HepG2 (cell line): ENCODE measurements around the gene SLC9B2. TPM values are rescaled to one million over a fixed set of nuclear protein-coding genes. Genes with fewer than 3 reads are reported as not detected.

Experiments used
- DR1 ChIP-seq: sonication (generic); formaldehyde crosslinking; IDR thresholded peaks from 2 replicates; pipeline ENCODE4 v1.8.0; 2021; ENCODE audit warnings: mild to moderate bottlenecking, missing genetic modification reagents, inconsistent platforms
- GATAD1 ChIP-seq: IDR thresholded peaks from 2 replicates; pipeline ENCODE4 v1.6.1; 2016; ENCODE audit warnings: missing genetic modification reagents, missing compliant biosample characterization
- GLI4 ChIP-seq: sonication (generic); formaldehyde crosslinking; IDR thresholded peaks from 2 replicates; pipeline ENCODE4 v1.5.1; 2020; ENCODE audit warnings: missing genetic modification reagents, mild to moderate bottlenecking, moderate library complexity, borderline replicate concordance
- HNRNPLL ChIP-seq: fragments of 200-400 bp; formaldehyde crosslinking; IDR thresholded peaks from 2 replicates; pipeline ENCODE4 v1.6.1; 2017; ENCODE audit warnings: mild to moderate bottlenecking, low read depth, low read length; ENCODE audit not compliant: poor library complexity, severe bottlenecking
- KLF15 ChIP-seq: sonication (generic); formaldehyde crosslinking; IDR thresholded peaks from 2 replicates; pipeline ENCODE4 v1.8.1; 2023; ENCODE audit warnings: borderline replicate concordance, mild to moderate bottlenecking, inconsistent platforms, missing genetic modification reagents, mixed read lengths
- KLF6 ChIP-seq: IDR thresholded peaks from 2 replicates; pipeline ENCODE4 v1.8.0; 2016; ENCODE audit warnings: missing biosample characterization, missing genetic modification reagents
- MAFF ChIP-seq: IDR thresholded peaks from 2 replicates; pipeline ENCODE4 v1.6.1; 2011; ENCODE audit warnings: low read depth, low read length, improper control_type of control experiment
- NFYB ChIP-seq: sonication (generic); formaldehyde crosslinking; IDR thresholded peaks from 2 replicates; pipeline ENCODE4 v1.4.0; 2020; ENCODE audit warnings: missing genetic modification reagents
- ONECUT2 ChIP-seq: sonication (generic); formaldehyde crosslinking; IDR thresholded peaks from 2 replicates; pipeline ENCODE4 v1.4.0; 2020; ENCODE audit warnings: missing genetic modification reagents
- TFE3 ChIP-seq: IDR thresholded peaks from 2 replicates; pipeline ENCODE4 v1.6.1; 2016
- ZNF326 ChIP-seq: sonication (generic); formaldehyde crosslinking; IDR thresholded peaks from 2 replicates; pipeline ENCODE4 v1.4.0; 2020; ENCODE audit warnings: missing genetic modification reagents, borderline replicate concordance
- ZNF766 ChIP-seq: sonication (generic); formaldehyde crosslinking; IDR thresholded peaks from 2 replicates; pipeline ENCODE4 v1.5.0; 2020; ENCODE audit warnings: missing genetic modification reagents, borderline replicate concordance
- polyA plus RNA-seq, 8 experiments: library from polyadenylated mRNA; depleted of rRNA in 3 of 8; stranded (reverse) in 7 of 8; unstranded in 1 of 8; fragments of >200 nt; fragmentation: Illumina TruSeq in 4 of 8; extraction: Trizol in 4 of 8; gene quantifications; 2 replicates each; pipeline versions ENCODE4 v1.2.1 to v1.2.3, GENCODE V29; 2011 to 2016; ENCODE audit warnings: low read depth in 4 of 8, missing spikeins in 1 of 8, mixed read lengths in 1 of 8; ENCODE audit not compliant: insufficient read depth in 1 of 8
- total RNA-seq, 5 experiments: library from RNA; depleted of rRNA; stranded (reverse); fragments of >200 nt; fragmentation: Illumina TruSeq; extraction: Trizol; gene quantifications; 2 replicates each; pipeline ENCODE4 v1.2.3, GENCODE V29; 2016; ENCODE audit warnings: low read depth in 1 of 5
- TF ChIP-seq, protein P1 (sequence below): IDR thresholded peaks from 2 replicates; pipeline ENCODE4 v1.6.1; 2016; ENCODE audit warnings: low read depth, missing genetic modification reagents, missing compliant biosample characterization
- TF ChIP-seq, protein P2 (sequence below): sonication (generic); formaldehyde crosslinking; IDR thresholded peaks from 2 replicates; pipeline ENCODE4 v1.9.0; 2021; ENCODE audit warnings: missing genetic modification reagents, mild to moderate bottlenecking, borderline replicate concordance
- TF ChIP-seq, protein P3 (sequence below), 2 experiments: sonication (generic) in 1 of 2; formaldehyde crosslinking in 1 of 2; IDR thresholded peaks; 2 replicates each; pipeline versions ENCODE4 v1.4.0 to v1.6.1; 2018 to 2020; ENCODE audit warnings: missing genetic modification reagents in 2 of 2, borderline replicate concordance in 1 of 2, low read depth in 1 of 2, mild to moderate bottlenecking in 1 of 2, missing biosample characterization in 1 of 2

The SLC9B2 gene
- total and polyA plus RNA-seq, 2 of the 13 experiments (the other 11 are each of a cell fraction or from before 2014, with no cell fraction given), result 23.5 to 38.5 TPM

GRCh38 chr4:103019308-103020124, 57.0 kb downstream of the SLC9B2 start, which contains the start of gene SLC9B1 (continued):
- TF ChIP-seq GLI4 (no peak), GATAD1 (peak; percentile 89), HNRNPLL (peak; percentile 86), KLF6 (CRISPR knock-in tag) (peak; percentile 78), ZNF766 (CRISPR knock-in tag) (peak; percentile 79; the same call in 1 of the 2 replicates), TFE3 (CRISPR knock-in tag) (peak; percentile 58), KLF15 (CRISPR knock-in tag) (peak; percentile 78; the same call in 1 of the 2 replicates), NFYB (no peak; the same call in none of the 2 replicates), DR1 (CRISPR knock-in tag) (peak; percentile 66), ZNF326 (CRISPR knock-in tag) (no peak), ONECUT2 (CRISPR knock-in tag) (no peak), MAFF (no peak)
- TF ChIP-seq, protein P1, sequence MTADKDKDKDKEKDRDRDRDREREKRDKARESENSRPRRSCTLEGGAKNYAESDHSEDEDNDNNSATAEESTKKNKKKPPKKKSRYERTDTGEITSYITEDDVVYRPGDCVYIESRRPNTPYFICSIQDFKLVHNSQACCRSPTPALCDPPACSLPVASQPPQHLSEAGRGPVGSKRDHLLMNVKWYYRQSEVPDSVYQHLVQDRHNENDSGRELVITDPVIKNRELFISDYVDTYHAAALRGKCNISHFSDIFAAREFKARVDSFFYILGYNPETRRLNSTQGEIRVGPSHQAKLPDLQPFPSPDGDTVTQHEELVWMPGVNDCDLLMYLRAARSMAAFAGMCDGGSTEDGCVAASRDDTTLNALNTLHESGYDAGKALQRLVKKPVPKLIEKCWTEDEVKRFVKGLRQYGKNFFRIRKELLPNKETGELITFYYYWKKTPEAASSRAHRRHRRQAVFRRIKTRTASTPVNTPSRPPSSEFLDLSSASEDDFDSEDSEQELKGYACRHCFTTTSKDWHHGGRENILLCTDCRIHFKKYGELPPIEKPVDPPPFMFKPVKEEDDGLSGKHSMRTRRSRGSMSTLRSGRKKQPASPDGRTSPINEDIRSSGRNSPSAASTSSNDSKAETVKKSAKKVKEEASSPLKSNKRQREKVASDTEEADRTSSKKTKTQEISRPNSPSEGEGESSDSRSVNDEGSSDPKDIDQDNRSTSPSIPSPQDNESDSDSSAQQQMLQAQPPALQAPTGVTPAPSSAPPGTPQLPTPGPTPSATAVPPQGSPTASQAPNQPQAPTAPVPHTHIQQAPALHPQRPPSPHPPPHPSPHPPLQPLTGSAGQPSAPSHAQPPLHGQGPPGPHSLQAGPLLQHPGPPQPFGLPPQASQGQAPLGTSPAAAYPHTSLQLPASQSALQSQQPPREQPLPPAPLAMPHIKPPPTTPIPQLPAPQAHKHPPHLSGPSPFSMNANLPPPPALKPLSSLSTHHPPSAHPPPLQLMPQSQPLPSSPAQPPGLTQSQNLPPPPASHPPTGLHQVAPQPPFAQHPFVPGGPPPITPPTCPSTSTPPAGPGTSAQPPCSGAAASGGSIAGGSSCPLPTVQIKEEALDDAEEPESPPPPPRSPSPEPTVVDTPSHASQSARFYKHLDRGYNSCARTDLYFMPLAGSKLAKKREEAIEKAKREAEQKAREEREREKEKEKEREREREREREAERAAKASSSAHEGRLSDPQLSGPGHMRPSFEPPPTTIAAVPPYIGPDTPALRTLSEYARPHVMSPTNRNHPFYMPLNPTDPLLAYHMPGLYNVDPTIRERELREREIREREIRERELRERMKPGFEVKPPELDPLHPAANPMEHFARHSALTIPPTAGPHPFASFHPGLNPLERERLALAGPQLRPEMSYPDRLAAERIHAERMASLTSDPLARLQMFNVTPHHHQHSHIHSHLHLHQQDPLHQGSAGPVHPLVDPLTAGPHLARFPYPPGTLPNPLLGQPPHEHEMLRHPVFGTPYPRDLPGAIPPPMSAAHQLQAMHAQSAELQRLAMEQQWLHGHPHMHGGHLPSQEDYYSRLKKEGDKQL, result 0 out of 2 replicates have a peak, but pooled peaks have one; percentile 25
- TF ChIP-seq, protein P2, sequence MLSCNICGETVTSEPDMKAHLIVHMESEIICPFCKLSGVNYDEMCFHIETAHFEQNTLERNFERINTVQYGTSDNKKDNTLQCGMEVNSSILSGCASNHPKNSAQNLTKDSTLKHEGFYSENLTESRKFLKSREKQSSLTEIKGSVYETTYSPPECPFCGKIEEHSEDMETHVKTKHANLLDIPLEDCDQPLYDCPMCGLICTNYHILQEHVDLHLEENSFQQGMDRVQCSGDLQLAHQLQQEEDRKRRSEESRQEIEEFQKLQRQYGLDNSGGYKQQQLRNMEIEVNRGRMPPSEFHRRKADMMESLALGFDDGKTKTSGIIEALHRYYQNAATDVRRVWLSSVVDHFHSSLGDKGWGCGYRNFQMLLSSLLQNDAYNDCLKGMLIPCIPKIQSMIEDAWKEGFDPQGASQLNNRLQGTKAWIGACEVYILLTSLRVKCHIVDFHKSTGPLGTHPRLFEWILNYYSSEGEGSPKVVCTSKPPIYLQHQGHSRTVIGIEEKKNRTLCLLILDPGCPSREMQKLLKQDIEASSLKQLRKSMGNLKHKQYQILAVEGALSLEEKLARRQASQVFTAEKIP (CRISPR knock-in tag), result no peak
- TF ChIP-seq, protein P3, sequence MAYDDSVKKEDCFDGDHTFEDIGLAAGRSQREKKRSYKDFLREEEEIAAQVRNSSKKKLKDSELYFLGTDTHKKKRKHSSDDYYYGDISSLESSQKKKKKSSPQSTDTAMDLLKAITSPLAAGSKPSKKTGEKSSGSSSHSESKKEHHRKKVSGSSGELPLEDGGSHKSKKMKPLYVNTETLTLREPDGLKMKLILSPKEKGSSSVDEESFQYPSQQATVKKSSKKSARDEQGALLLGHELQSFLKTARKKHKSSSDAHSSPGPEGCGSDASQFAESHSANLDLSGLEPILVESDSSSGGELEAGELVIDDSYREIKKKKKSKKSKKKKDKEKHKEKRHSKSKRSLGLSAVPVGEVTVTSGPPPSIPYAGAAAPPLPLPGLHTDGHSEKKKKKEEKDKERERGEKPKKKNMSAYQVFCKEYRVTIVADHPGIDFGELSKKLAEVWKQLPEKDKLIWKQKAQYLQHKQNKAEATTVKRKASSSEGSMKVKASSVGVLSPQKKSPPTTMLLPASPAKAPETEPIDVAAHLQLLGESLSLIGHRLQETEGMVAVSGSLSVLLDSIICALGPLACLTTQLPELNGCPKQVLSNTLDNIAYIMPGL (CRISPR knock-in tag; IDR thresholded peaks at IDR 0.05; ENCODE audit: borderline replicate concordance in 1 of 2, low read depth in 1 of 2), result peak; percentile 71 to 85; a peak in 3 of 4 replicates
